NT2/D1 (cell line): ENCODE measurements around the gene CRK.
"Not testable (repeated sequence)": the region's sequence is repeated elsewhere in the genome, so short reads cannot be mapped to it uniquely, and the experiment has no call there.

Experiments used
- SUZ12 ChIP-seq: IDR thresholded peaks from 2 replicates; pipeline ENCODE4 v1.6.1; 2011; ENCODE audit not compliant: insufficient read length, insufficient read depth; ENCODE audit errors: extremely low read depth
- YY1 ChIP-seq: IDR thresholded peaks from 2 replicates; pipeline ENCODE4 v1.6.1; 2011; ENCODE audit not compliant: insufficient read length, insufficient read depth
- ZNF274 ChIP-seq: IDR thresholded peaks from 2 replicates; pipeline ENCODE4 v1.6.1; 2011; ENCODE audit warnings: mild to moderate bottlenecking, low read depth, low read length

GRCh38 chr17:1445695-1446094, 10.3 kb downstream of the CRK start:
- TF ChIP-seq ZNF274, YY1, SUZ12: not testable (repeated sequence)
